Neutrophil (primary cell): ENCODE results near the gene MEFV.

Source experiments
- H3K27ac ChIP-seq: fragments of 200-600 bp; sonication (generic); 2 replicates; pipeline ENCODE4 v1.5.1; 2016; ENCODE audit warnings: mild to moderate bottlenecking, moderate library complexity
- H3K27me3 ChIP-seq: fragments of 200-600 bp; sonication (generic); 2 replicates; pipeline ENCODE4 v1.6.0; 2016; ENCODE audit warnings: mild to moderate bottlenecking
- H3K36me3 ChIP-seq: fragments of 200-600 bp; sonication (generic); 2 replicates; pipeline ENCODE4 v1.5.1; 2017
- H3K4me1 ChIP-seq, 2 experiments: fragments of 200-600 bp in 1 of 2; sonication (generic) in 1 of 2; 1 replicate in 1 of 2; 2 replicates in 1 of 2; pipeline versions ENCODE4 v1.5.1 to v1.6.1; 2013 to 2016; ENCODE audit warnings: low read depth in 1 of 2, low read length in 1 of 2, mild to moderate bottlenecking in 1 of 2, moderate library complexity in 1 of 2; ENCODE audit not compliant: control insufficient read depth in 1 of 2, insufficient read depth in 1 of 2
- H3K4me3 ChIP-seq, 2 experiments: fragments of 200-600 bp in 1 of 2; sonication (generic) in 1 of 2; 1 replicate in 1 of 2; 2 replicates in 1 of 2; pipeline ENCODE4 v1.5.1; 2013 to 2016; ENCODE audit warnings: low read depth in 1 of 2, low read length in 1 of 2, mild to moderate bottlenecking in 1 of 2, moderate library complexity in 1 of 2
- H3K9me3 ChIP-seq: fragments of 200-600 bp; sonication (generic); 2 replicates; pipeline ENCODE4 v1.5.1; 2016
- TF ChIP-seq, protein P1 (sequence below): fragments of 200-600 bp; sonication (generic); IDR thresholded peaks from 2 replicates; pipeline ENCODE4 v1.5.1; 2016; ENCODE audit warnings: antibody characterized with exemption

MEFV gene

DNA sequence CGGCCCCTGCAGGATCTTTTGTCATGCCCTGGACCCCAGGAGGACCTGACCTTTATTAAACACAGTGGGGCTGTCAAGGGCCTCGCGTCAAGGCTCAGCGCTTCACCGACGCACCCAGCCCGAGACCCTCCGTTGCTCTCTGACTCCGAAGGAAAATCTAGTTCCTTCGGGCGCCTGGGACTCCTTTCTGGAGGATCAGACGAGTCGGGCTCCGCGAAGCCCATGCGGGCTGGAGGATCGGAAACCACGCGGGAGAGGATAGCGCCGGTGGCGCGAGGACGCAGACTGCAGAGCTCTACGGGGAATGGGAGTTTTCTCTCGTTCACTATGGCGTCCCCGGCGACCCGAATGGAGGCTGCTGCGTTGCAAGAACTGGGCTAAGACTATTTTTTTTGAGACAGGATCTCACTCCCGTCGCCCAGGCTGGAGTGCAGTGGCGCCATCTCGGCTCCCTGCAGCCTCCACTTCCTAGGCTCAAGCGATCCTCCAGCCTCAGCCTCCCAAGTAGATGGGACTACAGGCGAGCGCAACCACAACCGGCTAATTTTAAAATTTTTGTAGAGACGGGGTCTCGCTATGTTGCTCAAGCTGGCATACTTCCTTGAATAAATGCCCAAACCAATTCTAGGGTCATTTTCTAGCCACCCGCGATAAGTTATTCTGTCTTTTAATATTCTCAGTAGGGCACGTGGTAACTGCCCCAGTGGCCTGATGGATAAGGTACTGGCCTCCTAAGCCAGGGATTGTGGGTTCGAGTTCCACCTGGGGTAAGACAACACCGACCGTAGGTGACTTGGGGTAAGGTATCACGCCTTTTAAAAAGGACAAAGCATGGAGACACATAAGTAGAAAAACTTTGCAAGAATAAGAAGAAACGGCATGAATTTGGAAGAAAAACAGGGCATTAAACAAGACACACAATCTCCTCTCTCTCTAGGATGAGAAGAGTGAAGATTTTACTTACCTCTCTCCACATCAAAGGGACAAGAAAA lies 62.9 kb downstream of the MEFV start:
- Histone ChIP-seq H3K4me1 (peaks cover 6 to 9% of the 10 kb centered on the region in 2 experiments), H3K36me3 (no peaks in the 10 kb centered on the region), H3K9me3 (peaks cover 10% of the 10 kb centered on the region), H3K4me3 (no peak overlapping the region), H3K27ac (no peak overlapping the region), H3K27me3 (peaks cover 98% of the 10 kb centered on the region)
- TF ChIP-seq, protein P1, sequence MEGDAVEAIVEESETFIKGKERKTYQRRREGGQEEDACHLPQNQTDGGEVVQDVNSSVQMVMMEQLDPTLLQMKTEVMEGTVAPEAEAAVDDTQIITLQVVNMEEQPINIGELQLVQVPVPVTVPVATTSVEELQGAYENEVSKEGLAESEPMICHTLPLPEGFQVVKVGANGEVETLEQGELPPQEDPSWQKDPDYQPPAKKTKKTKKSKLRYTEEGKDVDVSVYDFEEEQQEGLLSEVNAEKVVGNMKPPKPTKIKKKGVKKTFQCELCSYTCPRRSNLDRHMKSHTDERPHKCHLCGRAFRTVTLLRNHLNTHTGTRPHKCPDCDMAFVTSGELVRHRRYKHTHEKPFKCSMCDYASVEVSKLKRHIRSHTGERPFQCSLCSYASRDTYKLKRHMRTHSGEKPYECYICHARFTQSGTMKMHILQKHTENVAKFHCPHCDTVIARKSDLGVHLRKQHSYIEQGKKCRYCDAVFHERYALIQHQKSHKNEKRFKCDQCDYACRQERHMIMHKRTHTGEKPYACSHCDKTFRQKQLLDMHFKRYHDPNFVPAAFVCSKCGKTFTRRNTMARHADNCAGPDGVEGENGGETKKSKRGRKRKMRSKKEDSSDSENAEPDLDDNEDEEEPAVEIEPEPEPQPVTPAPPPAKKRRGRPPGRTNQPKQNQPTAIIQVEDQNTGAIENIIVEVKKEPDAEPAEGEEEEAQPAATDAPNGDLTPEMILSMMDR: no peak

GRCh38 chr16:3192476-3193019 lies 63.9 kb downstream of the MEFV start:
- H3K27ac ChIP-seq: no peak overlapping the region
- peaks cover 100% of the 10 kb centered on the region for H3K27me3 ChIP-seq
- H3K4me3 ChIP-seq: no peak overlapping the region
- peaks cover 8 to 14% of the 10 kb centered on the region in 2 experiments for H3K4me1 ChIP-seq
- H3K9me3 ChIP-seq: peaks cover 10% of the 10 kb centered on the region
- TF ChIP-seq, protein P1: no peak
- no peaks in the 10 kb centered on the region for H3K36me3 ChIP-seq
